ENCODE results near the gene CROCC.

- TF ChIP-seq CTCF (IDR thresholded peaks at IDR 0.05; ENCODE audit: low read depth, low read length, missing input control) = no peak
- TF ChIP-seq RAD21 (IDR thresholded peaks at IDR 0.05) = no peak
- TF ChIP-seq FOXA1 (IDR thresholded peaks at IDR 0.05) = no peak
- TF ChIP-seq HNF4G (IDR thresholded peaks at IDR 0.05) = no peak
- no peak for TF ChIP-seq ATF3 (IDR thresholded peaks at IDR 0.05)
- no peak for TF ChIP-seq SP1 (IDR thresholded peaks at IDR 0.05)
- no peak for TF ChIP-seq RXRA (IDR thresholded peaks at IDR 0.05)
- TF ChIP-seq GABPA (IDR thresholded peaks at IDR 0.05 in 1 of 2, conservative IDR thresholded peaks at IDR 0.05 in 1 of 2) = no peak
- no peak for TF ChIP-seq YY1 (IDR thresholded peaks at IDR 0.05)
Measured at GRCh38 chr1:16965486-16966067, 43.8 kb downstream of the CROCC start.
